Transverse colon (tissue), 4 donors: ENCODE measurements around the gene ARHGAP23. TPM values are rescaled to one million over a fixed set of nuclear protein-coding genes. Genes with fewer than 3 reads are reported as not detected.

Experiments
- DNase-seq: peaks from one replicate; pipeline ENCODE4 v3.0.0-alpha.2; 2019
- H3K27ac ChIP-seq, 4 donors: fragments of 200-600 bp; sonication (generic); 2 replicates each; pipeline ENCODE4 v1.5.1; 2016 to 2018; ENCODE audit warnings: inconsistent platforms in 4 of 4
- H3K27me3 ChIP-seq: fragments of 200-600 bp; sonication (generic); 2 replicates; pipeline ENCODE4 v1.5.1; 2017; ENCODE audit warnings: inconsistent platforms
- H3K36me3 ChIP-seq, 4 donors: fragments of 200-600 bp; sonication (generic); 2 replicates each; pipeline ENCODE4 v1.5.1; 2017 to 2019; ENCODE audit warnings: inconsistent platforms in 4 of 4
- H3K4me1 ChIP-seq, 4 donors: fragments of 200-600 bp; sonication (generic); 2 replicates each; pipeline ENCODE4 v1.5.1; 2017 to 2020; ENCODE audit warnings: inconsistent platforms in 4 of 4
- H3K4me3 ChIP-seq, 4 donors: fragments of 200-600 bp; sonication (generic); 1 replicate in 1 of 4; 2 replicates in 3 of 4; pipeline versions ENCODE4 v1.5.1 to v1.6.1; 2017 to 2019; ENCODE audit warnings: inconsistent platforms in 4 of 4
- H3K9me3 ChIP-seq, 2 donors: fragments of 200-600 bp; sonication (generic); 2 replicates each; pipeline ENCODE4 v1.5.1; 2017 to 2019; ENCODE audit warnings: inconsistent platforms in 2 of 2
- EP300 ChIP-seq: sonication (generic); formaldehyde crosslinking; IDR thresholded peaks from one replicate; pipeline ENCODE4 v1.6.1; 2017; ENCODE audit warnings: antibody characterized with exemption, low read depth
- POLR2A ChIP-seq: fragments of 450-650 bp; IDR thresholded peaks from one replicate; pipeline ENCODE4 v1.6.1; 2016; ENCODE audit warnings: antibody characterized with exemption, mild to moderate bottlenecking, moderate library complexity
- POLR2AphosphoS5 ChIP-seq, 3 donors: sonication (generic); formaldehyde crosslinking; IDR thresholded peaks; one replicate each; pipeline ENCODE4 v1.6.1; 2016; ENCODE audit warnings: antibody characterized with exemption in 3 of 3
- WGBS, 2 donors: methylation state at CpG; one replicate each; pipeline ENCODE4 v1.1.5; 2018; ENCODE audit warnings: low coverage in 1 of 2; 5-methylcytosine and 5-hydroxymethylcytosine counted together
- in situ Hi-C, 4 donors: fragments of 200-750 bp; cut with MboI; loops; one replicate each; pipeline versions ENCODE4 v1.15.0 to v1.15.1; 2017; ENCODE audit warnings: low sequenced_read_pairs in 3 of 4, low pct_ligation_motif_present in 1 of 4, low pct_unique_long_range_greater_than_20kb in 1 of 4
- intact Hi-C: fragments of 100-400 bp; cut with DNase I; formaldehyde crosslinking; loops from one replicate; pipeline ENCODE4 v1.15.1; 2023; ENCODE audit warnings: low total_unique reads
- total RNA-seq, 4 donors: library from RNA; depleted of rRNA; stranded (reverse); fragments of >200 nt; gene quantifications; one replicate each; pipeline ENCODE4 v1.1.0, GENCODE V29; 2016
- TF ChIP-seq, protein P1 (sequence below), 5 experiments: fragments of 200-600 bp in 3 of 5; fragments of 450-650 bp in 2 of 5; sonication (generic) in 3 of 5; IDR thresholded peaks; 1 replicate in 2 of 5; 2 replicates in 3 of 5; pipeline ENCODE4 v1.5.1; 2016 to 2017; ENCODE audit warnings: antibody characterized with exemption in 5 of 5, inconsistent platforms in 3 of 5, mild to moderate bottlenecking in 2 of 5, moderate library complexity in 1 of 5

Gene ARHGAP23
- total RNA-seq, 4 donors from 2014 or later, result 4.5 to 21.7 (median 17.0) TPM

GRCh38 chr17:38463451-38463858 lies 35.2 kb downstream of the ARHGAP23 start:
- no peaks in the 10 kb centered on the region for H3K36me3 ChIP-seq
- no peaks in the 10 kb centered on the region for H3K9me3 ChIP-seq
- intact Hi-C loops, result no loop called here
- no peak for TF ChIP-seq POLR2A
- no peak for TF ChIP-seq POLR2AphosphoS5 (IDR thresholded peaks at IDR 0.05)
- TF ChIP-seq, protein P1, sequence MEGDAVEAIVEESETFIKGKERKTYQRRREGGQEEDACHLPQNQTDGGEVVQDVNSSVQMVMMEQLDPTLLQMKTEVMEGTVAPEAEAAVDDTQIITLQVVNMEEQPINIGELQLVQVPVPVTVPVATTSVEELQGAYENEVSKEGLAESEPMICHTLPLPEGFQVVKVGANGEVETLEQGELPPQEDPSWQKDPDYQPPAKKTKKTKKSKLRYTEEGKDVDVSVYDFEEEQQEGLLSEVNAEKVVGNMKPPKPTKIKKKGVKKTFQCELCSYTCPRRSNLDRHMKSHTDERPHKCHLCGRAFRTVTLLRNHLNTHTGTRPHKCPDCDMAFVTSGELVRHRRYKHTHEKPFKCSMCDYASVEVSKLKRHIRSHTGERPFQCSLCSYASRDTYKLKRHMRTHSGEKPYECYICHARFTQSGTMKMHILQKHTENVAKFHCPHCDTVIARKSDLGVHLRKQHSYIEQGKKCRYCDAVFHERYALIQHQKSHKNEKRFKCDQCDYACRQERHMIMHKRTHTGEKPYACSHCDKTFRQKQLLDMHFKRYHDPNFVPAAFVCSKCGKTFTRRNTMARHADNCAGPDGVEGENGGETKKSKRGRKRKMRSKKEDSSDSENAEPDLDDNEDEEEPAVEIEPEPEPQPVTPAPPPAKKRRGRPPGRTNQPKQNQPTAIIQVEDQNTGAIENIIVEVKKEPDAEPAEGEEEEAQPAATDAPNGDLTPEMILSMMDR (IDR thresholded peaks at IDR 0.05), result no peak
- no peak for TF ChIP-seq EP300
- H3K4me3 ChIP-seq, result no peak overlapping the region
- WGBS, 2 donors, result 77% methylated on average over 6 of the region's 8 CpGs; no CpG with 5 or more reads in 1 of the 2 donors
- H3K4me1 ChIP-seq, result peaks cover 5 to 31% (median 25%) of the 10 kb centered on the region in 4 donors
- no peak for DNase-seq
- H3K27ac ChIP-seq, result peak overlapping the region; percentile 88 to 93 (median 90)
- in situ Hi-C loops, result no loop called here
- no peaks in the 10 kb centered on the region for H3K27me3 ChIP-seq

DNA sequence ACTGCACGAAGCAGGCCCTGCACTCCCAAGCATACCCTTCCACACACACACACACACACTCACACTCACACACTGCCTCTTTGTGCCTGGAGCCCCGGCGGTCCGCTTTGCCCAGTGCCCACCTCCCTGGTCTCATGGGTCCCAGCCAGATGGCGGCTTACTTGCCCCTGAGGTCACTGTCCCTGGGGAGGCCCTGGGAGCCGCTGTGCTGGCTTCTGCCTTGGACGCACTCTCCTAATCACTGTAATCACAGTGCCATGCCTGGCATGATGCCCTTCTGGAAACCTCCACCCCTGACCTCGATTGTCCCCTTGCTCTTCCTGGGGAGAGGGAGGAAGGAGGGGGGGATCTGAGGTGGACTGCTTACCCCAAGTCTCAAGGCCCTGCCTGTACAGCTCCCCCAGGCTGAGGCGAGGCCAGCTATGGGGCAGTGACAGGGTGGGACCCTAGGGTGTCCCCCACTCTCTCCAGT lies 36.0 kb downstream of the ARHGAP23 start:
- no peak for DNase-seq
- in situ Hi-C loops, result no loop called here
- peaks cover 5 to 31% (median 25%) of the 10 kb centered on the region in 4 donors for H3K4me1 ChIP-seq

DNA sequence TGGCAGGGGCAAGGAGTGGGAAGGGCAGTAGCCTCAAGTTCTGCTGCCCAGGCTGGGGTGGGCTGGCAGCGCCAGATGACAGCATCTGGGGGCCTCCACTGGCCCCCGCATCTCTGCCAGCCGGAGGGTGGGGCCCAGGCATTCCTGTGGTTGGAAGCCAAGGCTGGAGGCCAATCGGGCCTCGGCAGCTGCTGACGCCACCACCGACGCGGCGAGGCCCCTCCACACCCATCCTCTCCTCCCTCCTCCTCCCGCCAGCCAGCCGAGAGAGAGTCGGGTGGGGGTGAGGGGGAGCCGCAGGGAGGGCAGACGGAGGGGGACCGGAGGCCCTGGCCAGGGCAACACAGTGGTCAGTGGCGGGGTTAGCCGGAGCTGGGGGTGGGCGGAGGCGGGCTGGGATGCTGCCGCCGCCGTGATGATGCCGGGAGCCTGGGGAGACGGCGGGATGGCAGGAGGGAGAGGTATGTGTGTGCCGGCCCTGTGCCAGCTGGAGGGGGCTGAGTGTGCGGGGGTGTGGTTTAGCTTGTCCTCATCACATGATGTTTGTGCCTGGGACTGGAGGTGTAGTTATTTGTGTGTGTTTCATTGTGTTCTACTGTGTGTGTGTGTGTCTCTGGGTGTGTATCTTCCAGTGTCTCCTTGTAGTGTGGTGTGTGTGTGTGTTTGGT lies 36.6 kb downstream of the ARHGAP23 start:
- Histone ChIP-seq H3K27ac (peak overlapping the region; percentile 88 to 93 (median 90)), H3K4me3 (peak overlapping the region; percentile 21 to 55 (median 38)), H3K4me1 (peaks cover 5 to 31% (median 25%) of the 10 kb centered on the region in 4 donors), H3K36me3 (no peaks in the 10 kb centered on the region), H3K9me3 (no peaks in the 10 kb centered on the region), H3K27me3 (no peaks in the 10 kb centered on the region)
- in situ Hi-C loops, result no loop called here
- TF ChIP-seq POLR2A (no peak), POLR2AphosphoS5 (IDR thresholded peaks at IDR 0.05) (peak; percentile 56 to 67 (median 64))
- intact Hi-C loops, result loop anchor here (5.0 kb wide), 1 partner anchor 43 kb away; no protein-coding TSS in a partner anchor
- peak; percentile 73 for DNase-seq
- WGBS, 2 donors, result 45% methylated on average over 16 of the region's 28 CpGs; no CpG with 5 or more reads in 1 of the 2 donors

More for the DNA sequence above, 36.0 kb downstream of the ARHGAP23 start:
- H3K4me3 ChIP-seq, result peak overlapping the region in 2 of 4 donors; percentile 34 to 41
- WGBS, 2 donors, result 54 to 60% methylated on average over 1 to 9 of the region's 9 CpGs
- H3K36me3 ChIP-seq, result no peaks in the 10 kb centered on the region
- TF ChIP-seq POLR2A, result no peak
- no peak for TF ChIP-seq EP300
- TF ChIP-seq, protein P1 (IDR thresholded peaks at IDR 0.05), result no peak
- no peak for TF ChIP-seq POLR2AphosphoS5 (IDR thresholded peaks at IDR 0.05)
- H3K9me3 ChIP-seq, result no peaks in the 10 kb centered on the region
- intact Hi-C loops, result no loop called here
- H3K27me3 ChIP-seq, result no peaks in the 10 kb centered on the region
- peak overlapping the region; percentile 88 to 93 (median 90) for H3K27ac ChIP-seq

DNA sequence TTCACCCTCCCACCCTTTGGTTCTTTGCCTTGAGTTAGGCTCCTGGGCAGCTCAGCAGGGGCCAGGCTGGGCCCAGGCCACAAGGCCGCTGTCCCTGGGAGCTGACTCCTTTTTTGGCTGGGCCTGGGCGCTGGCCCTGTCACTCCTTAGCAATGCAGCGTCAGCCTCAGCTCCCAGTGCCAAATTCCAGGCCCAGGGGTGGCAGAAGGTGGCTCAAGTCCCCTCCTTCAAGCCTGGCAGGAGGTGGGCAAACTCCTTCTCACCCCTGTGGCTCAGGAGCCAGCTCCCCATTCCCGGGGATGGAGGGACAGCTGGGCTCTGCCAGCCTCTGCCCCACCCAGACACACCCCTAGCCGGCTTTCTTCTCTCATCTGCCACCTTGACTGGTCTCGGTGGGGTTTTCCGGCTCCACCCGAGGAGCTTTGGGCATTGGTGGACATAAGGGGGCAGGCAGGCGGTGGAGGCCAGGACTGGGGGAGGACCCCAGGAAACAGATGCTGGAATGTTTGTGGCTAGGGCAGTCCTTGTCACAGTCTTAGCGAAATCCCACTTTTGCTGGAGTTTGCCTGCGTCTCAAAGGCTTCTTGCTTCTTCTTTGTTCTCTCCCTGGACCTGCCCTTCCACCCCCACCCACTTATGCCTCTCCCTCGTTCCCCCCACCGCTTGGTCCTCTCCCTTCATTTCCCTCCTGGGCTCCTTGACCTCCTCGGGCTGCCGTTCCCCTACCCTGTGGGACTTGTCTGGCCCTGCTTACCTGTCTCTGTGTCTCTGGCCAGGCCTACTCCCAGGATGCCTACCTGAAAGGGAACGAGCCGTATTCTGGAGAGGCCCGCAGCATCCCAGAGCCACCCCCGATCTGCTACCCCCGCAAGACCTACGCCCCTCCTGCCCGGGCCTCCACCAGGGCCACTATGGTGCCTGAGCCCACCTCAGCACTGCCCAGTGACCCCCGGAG lies 37.4 kb downstream of the ARHGAP23 start:
- intact Hi-C loops, result loop anchor here (5.0 kb wide), 1 partner anchor 43 kb away; no protein-coding TSS in a partner anchor
- DNase-seq, result peak; percentile 36
- in situ Hi-C loops, result no loop called here
- H3K4me1 ChIP-seq, result peaks cover 5 to 31% (median 25%) of the 10 kb centered on the region in 4 donors
- peak overlapping the region; percentile 88 to 93 (median 90) for H3K27ac ChIP-seq
- no peak for TF ChIP-seq POLR2AphosphoS5 (IDR thresholded peaks at IDR 0.05)
- TF ChIP-seq, protein P1 (IDR thresholded peaks at IDR 0.05), result no peak
- H3K36me3 ChIP-seq, result no peaks in the 10 kb centered on the region
- no peaks in the 10 kb centered on the region for H3K27me3 ChIP-seq
- no peaks in the 10 kb centered on the region for H3K9me3 ChIP-seq
- H3K4me3 ChIP-seq, result peak overlapping the region; percentile 21 to 55 (median 38)
- WGBS, 2 donors, result 50 to 54% methylated on average over 1 to 23 of the region's 23 CpGs
